SK-N-SH treated with all-trans-retinoic acid at 6 μM for 48 hours (cell line): ENCODE results near the gene UGT1A6.

ENCODE experiments used
- GLIS3 ChIP-seq: fragments of 250-450 bp; sonication (Bioruptor Pico); IDR thresholded peaks from 2 replicates; pipeline ENCODE4 v1.5.0; 2020; ENCODE audit warnings: mild to moderate bottlenecking, moderate library complexity
- ZC3H10 ChIP-seq: fragments of 250-450 bp; sonication (Bioruptor Pico); IDR thresholded peaks from 2 replicates; pipeline ENCODE4 v1.5.1; 2021; ENCODE audit warnings: mild to moderate bottlenecking, moderate library complexity
- TF ChIP-seq, protein P1 (sequence below): fragments of 250-450 bp; sonication (Bioruptor Pico); IDR thresholded peaks from 2 replicates; pipeline ENCODE4 v1.8.0; 2020; ENCODE audit warnings: mild to moderate bottlenecking, moderate library complexity, borderline replicate concordance

- TF ChIP-seq ZC3H10 (CRISPR knock-in tag) (no peak), GLIS3 (no peak)
- TF ChIP-seq, protein P1, sequence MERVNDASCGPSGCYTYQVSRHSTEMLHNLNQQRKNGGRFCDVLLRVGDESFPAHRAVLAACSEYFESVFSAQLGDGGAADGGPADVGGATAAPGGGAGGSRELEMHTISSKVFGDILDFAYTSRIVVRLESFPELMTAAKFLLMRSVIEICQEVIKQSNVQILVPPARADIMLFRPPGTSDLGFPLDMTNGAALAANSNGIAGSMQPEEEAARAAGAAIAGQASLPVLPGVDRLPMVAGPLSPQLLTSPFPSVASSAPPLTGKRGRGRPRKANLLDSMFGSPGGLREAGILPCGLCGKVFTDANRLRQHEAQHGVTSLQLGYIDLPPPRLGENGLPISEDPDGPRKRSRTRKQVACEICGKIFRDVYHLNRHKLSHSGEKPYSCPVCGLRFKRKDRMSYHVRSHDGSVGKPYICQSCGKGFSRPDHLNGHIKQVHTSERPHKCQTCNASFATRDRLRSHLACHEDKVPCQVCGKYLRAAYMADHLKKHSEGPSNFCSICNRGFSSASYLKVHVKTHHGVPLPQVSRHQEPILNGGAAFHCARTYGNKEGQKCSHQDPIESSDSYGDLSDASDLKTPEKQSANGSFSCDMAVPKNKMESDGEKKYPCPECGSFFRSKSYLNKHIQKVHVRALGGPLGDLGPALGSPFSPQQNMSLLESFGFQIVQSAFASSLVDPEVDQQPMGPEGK (CRISPR knock-in tag) = no peak
These were observed 2.2 kb upstream of the UGT1A6 start for GRCh38 chr2:233690444-233690843.
